ENCODE measurements around the gene TVP23A. TPM values are rescaled to one million over a fixed set of nuclear protein-coding genes. Genes with fewer than 3 reads are reported as not detected.
"Not testable (repeated sequence)": the region's sequence is repeated elsewhere in the genome, so short reads cannot be mapped to it uniquely, and the experiment has no call there.

Gene TVP23A
- total RNA-seq, 1 donor from 2014 or later = 0.21 TPM

- H3K27me3 ChIP-seq (ENCODE audit: control insufficient read depth, insufficient read depth, low read length) = peaks cover 2% of the 10 kb centered on the region
- no peak for DNase-seq (ENCODE audit: low read depth)
- no peaks in the 10 kb centered on the region for H3K36me3 ChIP-seq (ENCODE audit: control insufficient read depth, insufficient read depth, low read length)
- TF ChIP-seq, protein P1, sequence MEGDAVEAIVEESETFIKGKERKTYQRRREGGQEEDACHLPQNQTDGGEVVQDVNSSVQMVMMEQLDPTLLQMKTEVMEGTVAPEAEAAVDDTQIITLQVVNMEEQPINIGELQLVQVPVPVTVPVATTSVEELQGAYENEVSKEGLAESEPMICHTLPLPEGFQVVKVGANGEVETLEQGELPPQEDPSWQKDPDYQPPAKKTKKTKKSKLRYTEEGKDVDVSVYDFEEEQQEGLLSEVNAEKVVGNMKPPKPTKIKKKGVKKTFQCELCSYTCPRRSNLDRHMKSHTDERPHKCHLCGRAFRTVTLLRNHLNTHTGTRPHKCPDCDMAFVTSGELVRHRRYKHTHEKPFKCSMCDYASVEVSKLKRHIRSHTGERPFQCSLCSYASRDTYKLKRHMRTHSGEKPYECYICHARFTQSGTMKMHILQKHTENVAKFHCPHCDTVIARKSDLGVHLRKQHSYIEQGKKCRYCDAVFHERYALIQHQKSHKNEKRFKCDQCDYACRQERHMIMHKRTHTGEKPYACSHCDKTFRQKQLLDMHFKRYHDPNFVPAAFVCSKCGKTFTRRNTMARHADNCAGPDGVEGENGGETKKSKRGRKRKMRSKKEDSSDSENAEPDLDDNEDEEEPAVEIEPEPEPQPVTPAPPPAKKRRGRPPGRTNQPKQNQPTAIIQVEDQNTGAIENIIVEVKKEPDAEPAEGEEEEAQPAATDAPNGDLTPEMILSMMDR (IDR thresholded peaks at IDR 0.05; ENCODE audit: insufficient read depth, low read length, poor library complexity, severe bottlenecking) = no peak
- H3K4me3 ChIP-seq (ENCODE audit: low read depth, low read length) = no peak overlapping the region
Observed at GRCh38 chr16:10835281-10835931, 16.8 kb upstream of the TVP23A start.

- no peak overlapping the region for H3K4me3 ChIP-seq (ENCODE audit: low read depth, low read length)
- TF ChIP-seq, protein P1 (IDR thresholded peaks at IDR 0.05; ENCODE audit: insufficient read depth, low read length, poor library complexity, severe bottlenecking) = no peak
- no peak for DNase-seq (ENCODE audit: low read depth)
- H3K27me3 ChIP-seq (ENCODE audit: control insufficient read depth, insufficient read depth, low read length) = peaks cover 2% of the 10 kb centered on the region
- no peaks in the 10 kb centered on the region for H3K36me3 ChIP-seq (ENCODE audit: control insufficient read depth, insufficient read depth, low read length)
Observed at GRCh38 chr16:10834766-10835165, 16.2 kb upstream of the TVP23A start.

DNA sequence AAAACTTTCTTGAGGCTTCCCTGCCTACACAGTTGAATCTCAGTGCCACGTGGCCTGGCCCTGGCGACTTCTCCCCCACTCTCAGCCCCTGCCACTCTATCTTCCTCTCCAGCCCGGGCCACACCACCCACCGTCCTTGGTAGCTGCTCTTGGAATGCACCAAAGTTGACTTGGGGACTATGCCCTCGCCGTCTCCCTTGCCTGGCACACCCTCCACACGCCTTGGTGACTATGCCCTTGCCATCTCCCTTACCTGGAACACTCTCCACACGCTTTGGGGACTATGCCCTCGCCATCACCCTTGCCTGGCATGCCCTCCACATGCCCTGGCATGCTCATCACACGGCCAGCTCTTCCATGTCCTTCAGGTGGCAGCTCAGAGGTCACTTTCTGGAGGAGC lies 15.5 kb upstream of the TVP23A start:
- Histone ChIP-seq H3K4me3 (ENCODE audit: low read depth, low read length) (no peak overlapping the region), H3K27me3 (ENCODE audit: control insufficient read depth, insufficient read depth, low read length) (peaks cover 2% of the 10 kb centered on the region), H3K36me3 (ENCODE audit: control insufficient read depth, insufficient read depth, low read length) (no peaks in the 10 kb centered on the region)
- DNase-seq (ENCODE audit: low read depth) = no peak
- TF ChIP-seq, protein P1 (IDR thresholded peaks at IDR 0.05; ENCODE audit: insufficient read depth, low read length, poor library complexity, severe bottlenecking) = no peak

DNA sequence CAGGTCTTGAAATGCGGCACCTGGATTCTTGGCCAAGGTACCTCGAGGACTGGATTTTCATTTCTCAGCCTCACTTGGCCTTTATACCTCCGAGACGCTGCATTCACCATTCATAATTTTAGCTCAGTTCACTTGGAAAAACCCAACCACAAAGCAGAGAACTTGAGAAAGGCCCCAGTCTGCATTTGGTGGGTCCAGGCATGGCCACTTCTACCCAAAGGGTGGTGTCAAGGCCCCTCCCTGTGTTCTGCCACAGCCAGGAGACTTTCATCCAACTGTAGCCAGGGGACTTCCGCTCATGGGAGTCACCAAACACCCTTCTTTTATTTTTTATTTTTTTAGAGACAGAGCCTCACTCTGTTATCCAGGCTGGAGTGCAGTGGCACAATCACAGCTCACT lies 14.7 kb upstream of the TVP23A start:
- Histone ChIP-seq H3K27me3 (ENCODE audit: control insufficient read depth, insufficient read depth, low read length) (peaks cover 6% of the 10 kb centered on the region), H3K36me3 (ENCODE audit: control insufficient read depth, insufficient read depth, low read length) (no peaks in the 10 kb centered on the region), H3K4me3 (ENCODE audit: low read depth, low read length) (no peak overlapping the region)
- TF ChIP-seq, protein P1 (IDR thresholded peaks at IDR 0.05; ENCODE audit: insufficient read depth, low read length, poor library complexity, severe bottlenecking) = no peak
- DNase-seq (ENCODE audit: low read depth) = no peak

DNA sequence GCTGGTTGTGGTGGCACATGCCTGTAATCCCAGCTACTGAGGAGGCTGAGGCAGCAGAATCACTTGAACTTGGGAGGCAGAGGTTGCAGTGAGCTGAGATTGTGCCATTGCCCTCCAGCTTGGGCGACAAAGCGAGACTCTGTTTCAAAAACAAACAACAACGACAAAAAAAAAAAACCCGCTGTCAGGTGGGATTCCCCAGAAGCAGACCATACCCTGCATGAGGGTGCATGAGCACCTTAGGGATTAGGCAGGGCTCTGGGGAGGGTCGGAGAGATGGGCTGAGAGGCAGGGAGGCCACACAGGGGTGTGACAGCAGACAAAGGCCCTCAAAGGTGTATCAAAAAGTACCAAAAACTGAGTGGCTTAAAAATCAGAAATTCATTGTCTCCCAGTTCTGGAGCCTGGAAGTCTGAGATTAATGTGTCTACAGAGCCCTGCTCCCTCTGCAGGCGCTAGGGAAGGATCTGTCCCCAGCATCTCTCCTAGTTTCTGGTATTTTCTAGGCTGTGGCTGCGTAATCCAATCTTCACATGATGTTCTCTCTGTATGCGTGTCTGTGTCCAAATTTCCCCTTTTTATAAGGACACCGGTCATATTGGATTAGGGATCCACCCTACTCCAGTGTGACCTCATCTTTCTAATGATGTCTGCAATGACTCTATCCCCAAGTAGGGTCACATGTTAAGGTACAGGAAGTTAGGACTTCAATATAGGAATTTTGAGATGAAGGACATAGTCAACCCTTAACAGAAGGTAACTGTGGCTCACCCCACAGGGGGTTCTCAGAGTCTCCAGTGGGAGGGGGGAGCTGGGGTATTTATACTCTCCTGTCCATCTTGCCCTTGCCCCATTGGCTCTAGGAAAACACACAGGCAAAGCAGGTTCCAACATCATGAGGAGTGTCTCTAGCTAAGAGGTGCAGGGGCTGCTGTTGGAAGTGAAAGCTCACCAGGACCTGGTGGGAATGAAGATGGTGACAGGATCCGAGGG lies 13.6 kb upstream of the TVP23A start:
- peaks cover 6% of the 10 kb centered on the region for H3K27me3 ChIP-seq (ENCODE audit: control insufficient read depth, insufficient read depth, low read length)
- no peak overlapping the region for H3K4me3 ChIP-seq (ENCODE audit: low read depth, low read length)
- no peaks in the 10 kb centered on the region for H3K36me3 ChIP-seq (ENCODE audit: control insufficient read depth, insufficient read depth, low read length)
- TF ChIP-seq, protein P1 (IDR thresholded peaks at IDR 0.05; ENCODE audit: insufficient read depth, low read length, poor library complexity, severe bottlenecking) = no peak
- DNase-seq (ENCODE audit: low read depth) = no peak

- not testable (repeated sequence) for H3K27me3 ChIP-seq (ENCODE audit: control insufficient read depth, insufficient read depth, low read length); DNase-seq (ENCODE audit: low read depth); H3K36me3 ChIP-seq (ENCODE audit: control insufficient read depth, insufficient read depth, low read length); H3K4me3 ChIP-seq (ENCODE audit: low read depth, low read length)
Observed at GRCh38 chr16:10830240-10830639, 11.6 kb upstream of the TVP23A start.

- H3K27me3 ChIP-seq (ENCODE audit: control insufficient read depth, insufficient read depth, low read length); H3K36me3 ChIP-seq (ENCODE audit: control insufficient read depth, insufficient read depth, low read length); H3K4me3 ChIP-seq (ENCODE audit: low read depth, low read length); DNase-seq (ENCODE audit: low read depth): not testable (repeated sequence)
Observed at GRCh38 chr16:10829390-10830098, 10.9 kb upstream of the TVP23A start.

Measured in kidney epithelial cell (primary cell).